MM.1S (cell line): ENCODE measurements around the gene RGS7.

Experiments
- EZH2 ChIP-seq: fragments of 300-600 bp; sonication (generic); optimal IDR thresholded peaks from 2 replicates; pipeline ENCODE3; 2017; ENCODE audit warnings: low read depth, mild to moderate bottlenecking, antibody characterized with exemption, low read length, mixed read lengths
- EZH2phosphoT487 ChIP-seq: fragments of 300-600 bp; sonication (generic); IDR thresholded peaks from 2 replicates; pipeline ENCODE4 v1.6.1; 2018; ENCODE audit warnings: antibody characterized with exemption, low read length
- TF ChIP-seq, protein P1 (sequence below): fragments of 300-600 bp; sonication (generic); IDR thresholded peaks from 2 replicates; pipeline ENCODE4 v1.5.1; 2016; ENCODE audit warnings: antibody characterized with exemption, low read length, mixed read lengths

DNA sequence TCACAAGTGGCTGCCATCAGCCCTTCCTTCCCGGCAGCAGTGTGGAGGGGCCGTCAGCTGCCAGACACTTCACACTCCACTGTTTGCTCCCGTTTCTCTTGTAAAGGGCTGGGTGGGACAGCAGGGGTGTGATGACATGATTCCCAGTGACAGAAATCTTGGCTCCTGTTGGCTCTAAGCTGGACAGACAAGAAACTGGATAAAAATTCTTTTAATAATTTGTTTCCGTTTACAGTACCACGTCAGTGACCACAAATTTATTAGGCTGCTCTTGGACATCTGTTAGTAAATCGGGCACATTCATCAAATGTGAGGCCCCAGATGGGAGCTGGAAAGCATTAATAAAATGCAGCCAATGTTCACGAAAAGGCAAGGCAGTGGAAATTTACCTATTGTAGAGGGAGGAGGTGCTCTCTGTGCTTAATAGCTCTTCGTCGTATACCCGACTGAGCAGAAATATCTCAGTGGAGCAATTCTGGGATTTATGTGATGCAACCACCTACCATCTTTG, 391.4 kb downstream of the RGS7 start:
- TF ChIP-seq EZH2phosphoT487 (no peak), EZH2 (no peak)
- TF ChIP-seq, protein P1, sequence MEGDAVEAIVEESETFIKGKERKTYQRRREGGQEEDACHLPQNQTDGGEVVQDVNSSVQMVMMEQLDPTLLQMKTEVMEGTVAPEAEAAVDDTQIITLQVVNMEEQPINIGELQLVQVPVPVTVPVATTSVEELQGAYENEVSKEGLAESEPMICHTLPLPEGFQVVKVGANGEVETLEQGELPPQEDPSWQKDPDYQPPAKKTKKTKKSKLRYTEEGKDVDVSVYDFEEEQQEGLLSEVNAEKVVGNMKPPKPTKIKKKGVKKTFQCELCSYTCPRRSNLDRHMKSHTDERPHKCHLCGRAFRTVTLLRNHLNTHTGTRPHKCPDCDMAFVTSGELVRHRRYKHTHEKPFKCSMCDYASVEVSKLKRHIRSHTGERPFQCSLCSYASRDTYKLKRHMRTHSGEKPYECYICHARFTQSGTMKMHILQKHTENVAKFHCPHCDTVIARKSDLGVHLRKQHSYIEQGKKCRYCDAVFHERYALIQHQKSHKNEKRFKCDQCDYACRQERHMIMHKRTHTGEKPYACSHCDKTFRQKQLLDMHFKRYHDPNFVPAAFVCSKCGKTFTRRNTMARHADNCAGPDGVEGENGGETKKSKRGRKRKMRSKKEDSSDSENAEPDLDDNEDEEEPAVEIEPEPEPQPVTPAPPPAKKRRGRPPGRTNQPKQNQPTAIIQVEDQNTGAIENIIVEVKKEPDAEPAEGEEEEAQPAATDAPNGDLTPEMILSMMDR: no peak
